GM20000 (cell line): ENCODE data around the gene KLK4.

Source experiments
- DNase-seq: peaks from one replicate; pipeline ENCODE4 v3.0.0; 2012; ENCODE audit warnings: low spot score
- CTCF ChIP-seq: IDR thresholded peaks from 2 replicates; pipeline ENCODE4 v1.5.1; 2012; ENCODE audit warnings: mild to moderate bottlenecking, control low read depth; ENCODE audit errors: extremely low read depth, missing control alignments

KLK4 gene

GRCh38 chr19:50861496-50862286, 49.5 kb downstream of the KLK4 start:
- no peak for DNase-seq
- no peak for TF ChIP-seq CTCF

GRCh38 chr19:50861010-50861409, 50.2 kb downstream of the KLK4 start:
- no peak for DNase-seq
- TF ChIP-seq CTCF, result no peak

GRCh38 chr19:50859849-50860248, 51.3 kb downstream of the KLK4 start:
- TF ChIP-seq CTCF, result no peak
- no peak for DNase-seq

GRCh38 chr19:50858886-50859285, 52.3 kb downstream of the KLK4 start:
- no peak for DNase-seq
- no peak for TF ChIP-seq CTCF

- TF ChIP-seq CTCF, result no peak
- DNase-seq, result no peak
These were observed 53.8 kb downstream of the KLK4 start for GRCh38 chr19:50857366-50857765.
